Body of pancreas (tissue), 4 donors: ENCODE results near the gene SPACA6.

ENCODE experiments used
- POLR2A ChIP-seq, 3 donors: fragments of 450-650 bp; IDR thresholded peaks; one replicate each; pipeline ENCODE4 v1.6.1; 2016; ENCODE audit warnings: antibody characterized with exemption in 3 of 3, mild to moderate bottlenecking in 2 of 3
- TF ChIP-seq, protein P1 (sequence below), 7 experiments: fragments of 450-650 bp in 4 of 7; fragments of 200-600 bp in 3 of 7; sonication (generic) in 3 of 7; IDR thresholded peaks; one replicate each; pipeline ENCODE4 v1.5.1; 2016 to 2019; ENCODE audit warnings: antibody characterized with exemption in 7 of 7

DNA sequence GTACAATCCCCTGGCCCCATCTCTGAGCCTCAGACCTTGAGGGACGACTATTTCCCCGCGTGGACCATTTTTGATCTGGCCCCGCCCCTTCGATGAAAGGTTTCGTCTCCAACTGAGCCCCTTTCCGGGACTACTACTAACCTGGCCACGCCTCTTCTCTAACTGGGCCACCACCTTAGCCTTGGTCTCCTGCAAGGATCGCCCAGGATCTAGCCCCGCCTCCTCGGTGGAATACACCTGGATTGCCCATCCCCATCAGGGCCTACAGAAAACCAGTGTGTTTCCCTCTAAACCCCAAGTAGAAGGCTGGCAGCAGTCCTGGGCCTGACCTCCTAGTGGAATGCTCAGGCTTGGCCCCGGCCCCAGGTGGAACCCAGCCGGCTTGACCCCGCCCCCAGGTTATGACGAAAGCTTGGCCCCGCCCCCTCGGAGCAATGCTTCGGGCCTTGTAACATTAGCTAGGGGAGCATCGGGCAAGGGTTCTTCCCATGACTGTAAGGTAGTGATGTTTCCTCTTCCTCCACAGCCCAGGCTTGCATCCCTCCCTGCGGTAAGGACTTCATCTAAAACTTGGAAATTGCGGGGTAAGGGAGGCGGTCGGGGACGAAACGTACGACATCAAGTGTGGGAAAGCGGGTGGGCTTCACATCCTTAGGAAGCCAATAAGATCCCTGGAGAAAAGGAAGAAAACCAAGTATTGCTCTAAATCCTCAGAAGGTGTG lies 9.1 kb downstream of the SPACA6 start:
- TF ChIP-seq, protein P1, sequence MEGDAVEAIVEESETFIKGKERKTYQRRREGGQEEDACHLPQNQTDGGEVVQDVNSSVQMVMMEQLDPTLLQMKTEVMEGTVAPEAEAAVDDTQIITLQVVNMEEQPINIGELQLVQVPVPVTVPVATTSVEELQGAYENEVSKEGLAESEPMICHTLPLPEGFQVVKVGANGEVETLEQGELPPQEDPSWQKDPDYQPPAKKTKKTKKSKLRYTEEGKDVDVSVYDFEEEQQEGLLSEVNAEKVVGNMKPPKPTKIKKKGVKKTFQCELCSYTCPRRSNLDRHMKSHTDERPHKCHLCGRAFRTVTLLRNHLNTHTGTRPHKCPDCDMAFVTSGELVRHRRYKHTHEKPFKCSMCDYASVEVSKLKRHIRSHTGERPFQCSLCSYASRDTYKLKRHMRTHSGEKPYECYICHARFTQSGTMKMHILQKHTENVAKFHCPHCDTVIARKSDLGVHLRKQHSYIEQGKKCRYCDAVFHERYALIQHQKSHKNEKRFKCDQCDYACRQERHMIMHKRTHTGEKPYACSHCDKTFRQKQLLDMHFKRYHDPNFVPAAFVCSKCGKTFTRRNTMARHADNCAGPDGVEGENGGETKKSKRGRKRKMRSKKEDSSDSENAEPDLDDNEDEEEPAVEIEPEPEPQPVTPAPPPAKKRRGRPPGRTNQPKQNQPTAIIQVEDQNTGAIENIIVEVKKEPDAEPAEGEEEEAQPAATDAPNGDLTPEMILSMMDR (IDR thresholded peaks at IDR 0.05), result no peak
- TF ChIP-seq POLR2A (IDR thresholded peaks at IDR 0.05), result peak in 2 of 3 donors; percentile 19 to 38
